HG03442 (cell line): Measurements from ENCODE around the gene TSACC.
"Not testable (repeated sequence)": the region's sequence is repeated elsewhere in the genome, so short reads cannot be mapped to it uniquely, and the experiment has no call there.

Experiments used
- ATAC-seq: cut with Tn5 transposase; IDR thresholded peaks from one replicate; pipeline ENCODE4 v1.9.1; 2021; ENCODE audit warnings: mild to moderate bottlenecking, moderate library complexity; ENCODE audit not compliant: unreplicated experiment

TSACC gene

DNA sequence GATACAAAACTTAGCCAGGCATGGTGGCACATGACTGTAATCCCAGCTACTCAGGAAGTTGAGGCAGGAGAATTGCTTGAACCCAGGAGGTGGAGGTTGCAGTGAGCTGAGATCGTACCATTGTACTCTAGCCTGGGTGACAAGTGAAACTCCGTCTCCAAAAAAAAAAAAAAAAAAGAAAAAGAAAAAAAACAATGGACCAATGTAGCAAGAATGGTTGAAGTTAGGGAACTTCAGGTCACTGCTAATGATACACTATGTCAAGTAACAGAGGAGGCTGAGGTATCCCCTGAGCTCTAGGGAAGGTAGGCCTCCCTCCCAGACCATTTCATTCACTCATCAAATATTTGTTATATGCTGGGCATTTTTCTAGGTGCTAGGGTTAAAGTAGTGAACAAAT is 7.7 kb downstream of the TSACC start:
- not testable (repeated sequence) for ATAC-seq

DNA sequence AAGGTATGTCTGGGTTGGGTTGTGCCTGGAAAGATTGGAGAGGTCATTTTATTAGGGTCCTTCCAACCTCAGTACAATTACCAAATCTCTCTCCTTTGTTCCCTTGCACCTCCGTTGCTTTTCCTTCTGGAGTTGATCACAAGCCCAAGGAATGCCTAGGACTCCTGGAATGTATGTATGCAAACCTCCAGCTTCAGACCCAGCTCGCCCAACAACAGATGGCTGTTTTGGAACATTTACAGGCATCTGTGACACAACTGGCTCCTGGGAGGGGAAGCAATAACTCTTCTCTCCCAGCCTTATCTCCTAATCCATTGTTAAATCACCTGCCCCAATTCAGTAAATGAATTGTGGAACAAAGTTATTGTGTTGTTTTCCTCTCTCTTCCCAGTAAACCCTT is 8.3 kb downstream of the TSACC start:
- ATAC-seq: no peak

DNA sequence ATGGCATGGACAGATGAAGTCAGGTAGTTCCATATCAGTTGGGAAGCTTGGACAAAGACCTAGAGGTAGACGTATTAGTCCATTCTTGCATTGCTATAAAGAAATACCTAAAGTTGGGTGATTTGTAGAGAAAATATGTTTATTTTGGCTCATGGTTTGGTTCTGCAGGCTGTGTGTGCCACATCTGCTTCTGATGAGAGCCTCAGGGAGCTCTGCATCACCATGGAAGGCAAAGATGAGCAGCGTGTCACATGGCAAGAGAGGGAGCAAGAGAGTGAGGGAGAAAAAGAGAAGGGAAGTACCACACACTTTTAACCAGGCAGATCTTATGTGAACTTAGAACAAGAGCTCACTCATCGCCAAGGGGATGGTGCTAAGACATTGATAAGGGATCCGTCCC is 9.0 kb downstream of the TSACC start:
- no peak for ATAC-seq

DNA sequence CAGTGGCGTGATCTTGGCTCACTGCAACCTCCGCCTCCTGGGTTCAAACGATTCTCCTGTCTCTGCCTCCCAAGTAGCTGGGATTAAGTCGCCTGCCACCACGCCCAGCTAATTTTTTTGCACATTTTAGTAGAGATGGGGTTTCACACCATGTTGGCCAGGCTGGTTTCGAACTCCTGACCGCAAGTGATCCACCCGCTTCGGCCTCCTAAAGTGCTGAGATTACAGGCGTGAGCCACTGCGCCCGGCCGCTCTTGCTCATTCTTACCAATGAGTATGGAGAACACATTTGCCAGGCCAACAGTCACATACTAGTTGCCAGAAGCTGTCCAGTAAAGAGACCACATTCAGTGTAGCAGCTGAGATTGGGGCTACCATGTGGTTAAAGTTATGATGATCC is 14.2 kb downstream of the TSACC start:
- ATAC-seq: not testable (repeated sequence)

DNA sequence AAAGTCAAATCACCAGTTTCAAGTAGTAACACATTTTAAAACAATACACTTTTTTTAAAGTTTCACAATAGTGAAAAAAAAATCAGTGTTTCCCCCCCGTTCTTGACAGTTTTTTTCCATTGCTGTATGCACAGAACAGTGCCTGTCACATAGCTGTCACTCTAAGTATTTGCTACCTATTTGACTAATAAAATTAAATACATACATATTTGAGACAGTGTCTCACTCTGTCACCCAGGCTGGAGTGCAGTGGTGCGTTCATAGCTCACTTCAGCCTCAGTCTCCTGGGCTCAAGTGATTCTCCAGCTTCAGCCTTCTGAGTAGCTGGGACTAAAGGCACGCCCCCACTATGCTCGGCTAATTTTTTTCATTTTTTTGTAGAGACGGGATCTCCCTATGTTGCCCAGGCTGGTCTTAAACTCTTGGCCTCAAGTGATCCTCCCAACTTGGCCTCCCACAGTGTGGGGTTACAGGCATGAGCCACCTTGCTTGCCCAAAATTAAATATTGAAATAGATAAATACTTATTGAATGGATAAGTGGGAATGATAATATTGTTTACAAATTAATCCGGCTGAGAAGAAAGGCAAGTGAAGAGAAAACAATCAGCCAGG is 18.0 kb downstream of the TSACC start:
- ATAC-seq: no peak

DNA sequence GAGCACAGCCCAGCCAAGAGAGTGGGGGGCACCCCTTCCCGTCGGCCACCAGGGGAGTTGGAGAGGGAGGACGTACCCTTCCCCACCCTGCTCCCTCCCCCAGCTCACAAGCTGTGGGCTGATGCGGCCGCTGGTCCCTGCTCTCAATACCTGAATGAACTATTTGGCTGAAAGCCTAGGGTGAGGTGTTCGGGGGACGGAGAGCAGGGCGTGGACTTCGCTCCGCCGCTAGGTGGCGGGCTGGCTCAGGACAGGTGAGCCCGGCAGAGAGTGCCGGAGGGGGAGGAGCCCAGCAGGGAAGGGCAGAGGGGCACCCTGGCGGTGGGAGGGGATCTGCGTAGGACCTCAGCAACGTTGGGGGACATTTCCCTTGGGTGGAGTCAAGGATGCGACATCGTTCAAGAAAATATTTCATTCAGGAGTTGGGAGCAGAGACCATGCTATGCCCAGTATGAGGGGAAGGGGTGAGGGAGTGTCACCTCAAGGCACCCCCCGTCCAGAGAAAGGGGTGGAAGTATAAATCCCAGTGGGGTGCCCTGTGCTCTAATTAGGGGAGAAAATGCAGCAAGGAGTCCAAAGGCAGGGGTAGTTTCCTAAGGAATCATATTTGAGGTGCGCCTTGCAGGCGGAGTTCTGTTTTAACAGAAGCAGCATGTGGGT is 18.7 kb downstream of the TSACC start:
- ATAC-seq: no peak

DNA sequence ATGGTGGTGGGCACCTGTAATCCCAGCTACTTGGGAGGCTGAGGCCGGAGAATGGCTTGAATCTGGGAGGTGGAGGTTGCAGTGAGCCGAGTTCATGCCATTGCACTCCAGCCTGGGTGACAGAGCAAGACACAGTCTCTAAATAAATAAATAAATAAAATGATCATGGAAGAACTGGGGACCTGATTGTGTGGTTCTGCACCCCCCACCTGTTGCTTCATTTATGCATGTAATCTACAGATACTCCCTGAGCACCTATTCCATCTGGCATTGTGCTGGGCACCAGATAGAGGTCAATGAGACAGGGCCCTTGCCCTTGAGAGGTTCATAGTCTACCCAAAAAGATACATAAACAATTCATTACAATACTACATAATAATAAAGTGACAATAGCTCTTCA is 19.7 kb downstream of the TSACC start:
- ATAC-seq: no peak

DNA sequence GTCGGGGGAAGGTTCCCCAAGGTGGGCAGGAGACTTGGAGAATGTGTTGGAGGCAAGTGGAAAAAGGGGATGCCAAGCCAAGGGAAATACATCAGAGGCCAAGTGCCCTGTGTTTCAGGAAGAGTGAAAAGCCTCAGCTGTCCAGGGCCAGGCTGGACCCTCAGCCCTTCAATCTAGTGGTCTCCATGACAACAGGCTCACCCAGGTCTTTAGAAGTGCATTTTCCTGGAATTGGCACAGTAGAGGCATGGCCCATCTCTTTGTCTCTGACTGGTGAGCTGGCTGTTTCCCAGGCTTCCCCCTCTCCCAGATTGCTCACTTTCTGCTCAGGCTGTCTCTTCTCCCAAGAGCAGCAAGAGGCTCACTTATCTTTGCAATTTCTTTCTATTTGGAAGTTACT is 20.3 kb downstream of the TSACC start:
- ATAC-seq: no peak

DNA sequence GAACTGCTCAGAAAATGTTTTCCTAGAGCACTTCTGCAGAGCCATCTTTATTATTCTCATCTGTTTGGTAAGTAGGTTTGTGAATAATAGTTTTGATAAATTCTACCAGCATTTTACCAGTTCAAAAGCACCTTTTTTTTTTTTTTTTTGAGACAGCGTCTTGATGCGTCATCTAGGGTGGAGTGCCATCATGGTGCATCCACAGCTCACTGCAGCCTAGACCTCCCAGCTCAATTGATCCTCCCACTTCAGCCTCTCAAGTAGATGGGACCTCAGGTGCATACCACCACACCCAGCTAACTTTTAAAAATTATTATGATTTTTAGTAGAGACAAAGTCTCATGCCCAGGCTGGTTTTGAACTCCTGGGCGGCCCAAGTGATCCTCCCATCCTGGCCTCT is 20.9 kb downstream of the TSACC start:
- no peak for ATAC-seq

DNA sequence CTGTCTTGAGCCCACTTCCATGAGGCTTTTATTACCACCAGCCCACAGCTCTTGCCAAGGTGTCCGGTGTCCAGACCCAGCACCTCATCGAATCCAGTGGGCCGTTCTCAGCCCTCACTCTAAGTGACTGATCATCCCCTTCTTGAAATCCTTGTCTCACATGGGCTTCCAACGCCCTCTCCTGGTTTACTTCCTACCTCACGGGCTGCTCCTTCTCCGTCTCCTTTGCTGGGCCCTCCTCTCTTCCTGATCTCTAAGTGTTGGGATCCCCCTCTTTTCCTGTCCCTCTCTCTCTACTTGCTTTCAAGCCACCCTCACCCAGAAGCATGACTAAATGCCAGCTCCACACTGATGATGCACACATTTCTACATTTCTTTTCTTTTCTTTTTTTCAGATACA is 21.6 kb downstream of the TSACC start:
- ATAC-seq: no peak

DNA sequence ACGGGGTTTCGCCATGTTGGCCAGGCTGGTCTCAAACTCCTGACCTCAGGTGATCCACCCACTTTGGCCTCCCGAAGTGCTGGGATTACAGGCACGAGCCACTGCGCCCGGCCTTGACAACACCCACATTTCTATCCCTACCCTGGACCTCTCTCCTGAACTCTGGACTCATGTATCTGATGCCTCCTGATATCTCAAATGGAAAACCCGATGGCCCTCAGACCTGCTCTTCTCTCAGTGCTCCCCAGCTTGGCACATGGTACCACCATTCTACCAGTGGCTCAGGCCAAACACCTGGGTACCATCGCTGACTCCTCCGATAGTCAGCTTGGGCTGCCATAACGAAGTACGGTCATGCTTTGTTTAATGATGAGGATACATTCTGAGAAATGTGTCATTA is 22.2 kb downstream of the TSACC start:
- no peak for ATAC-seq

DNA sequence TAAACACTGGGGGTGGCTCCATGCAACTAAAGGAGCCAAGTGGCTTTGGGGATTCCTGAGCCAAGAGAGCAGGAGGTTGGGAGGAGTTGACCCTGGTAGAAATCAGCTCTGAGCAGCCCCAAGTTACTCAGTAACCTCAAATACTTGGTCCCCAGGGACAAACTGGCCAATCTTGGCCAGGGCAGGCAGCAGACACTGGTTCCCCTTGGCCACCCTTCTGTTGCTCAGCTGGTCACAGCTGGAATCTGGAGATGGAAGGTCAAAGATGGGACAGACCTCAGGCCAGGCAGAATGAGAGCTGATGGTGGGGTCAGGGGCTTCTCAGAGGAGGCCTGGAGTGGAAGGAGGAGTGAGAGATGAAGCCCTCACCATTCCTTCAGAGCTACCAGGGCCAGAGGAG is 27.4 kb downstream of the TSACC start:
- ATAC-seq: no peak

DNA sequence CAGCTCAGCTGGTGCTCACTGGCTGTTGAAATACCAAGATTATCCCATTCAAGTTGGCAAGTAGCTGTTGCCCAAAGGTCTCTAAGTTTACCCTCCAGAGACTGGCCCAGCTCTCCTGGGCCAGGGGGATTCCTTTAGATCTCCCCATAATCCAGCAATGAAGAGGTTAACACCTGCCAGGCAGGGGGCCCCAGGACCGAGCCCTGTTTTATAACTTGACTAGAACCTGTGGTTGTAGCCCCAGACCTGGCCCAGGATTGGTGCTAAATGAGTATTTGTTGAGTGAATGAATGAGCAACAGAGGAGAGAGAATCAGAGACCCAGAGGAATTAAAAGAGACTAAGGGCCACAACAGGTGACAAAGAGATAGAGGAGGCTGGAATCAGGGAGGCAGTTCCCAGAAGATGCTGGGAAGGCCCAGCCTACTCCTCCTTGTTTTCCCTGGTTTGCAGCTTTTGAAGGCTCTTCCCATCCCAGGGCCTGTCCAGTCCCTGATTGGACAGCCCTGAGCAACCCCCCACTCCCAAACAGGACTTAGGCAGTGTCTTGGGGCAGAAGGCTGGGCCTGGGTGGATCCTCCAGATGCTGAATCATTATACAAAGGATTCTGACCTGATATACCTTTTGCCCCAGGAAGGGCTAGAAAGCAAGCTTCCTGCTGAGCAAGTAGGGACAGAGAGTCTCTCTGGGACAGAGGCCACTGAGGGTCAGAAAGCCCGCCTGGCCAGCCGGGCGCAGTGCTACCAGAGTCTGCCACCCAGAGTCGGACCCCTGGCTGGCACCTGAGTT is 28.2 kb downstream of the TSACC start:
- ATAC-seq: no peak

DNA sequence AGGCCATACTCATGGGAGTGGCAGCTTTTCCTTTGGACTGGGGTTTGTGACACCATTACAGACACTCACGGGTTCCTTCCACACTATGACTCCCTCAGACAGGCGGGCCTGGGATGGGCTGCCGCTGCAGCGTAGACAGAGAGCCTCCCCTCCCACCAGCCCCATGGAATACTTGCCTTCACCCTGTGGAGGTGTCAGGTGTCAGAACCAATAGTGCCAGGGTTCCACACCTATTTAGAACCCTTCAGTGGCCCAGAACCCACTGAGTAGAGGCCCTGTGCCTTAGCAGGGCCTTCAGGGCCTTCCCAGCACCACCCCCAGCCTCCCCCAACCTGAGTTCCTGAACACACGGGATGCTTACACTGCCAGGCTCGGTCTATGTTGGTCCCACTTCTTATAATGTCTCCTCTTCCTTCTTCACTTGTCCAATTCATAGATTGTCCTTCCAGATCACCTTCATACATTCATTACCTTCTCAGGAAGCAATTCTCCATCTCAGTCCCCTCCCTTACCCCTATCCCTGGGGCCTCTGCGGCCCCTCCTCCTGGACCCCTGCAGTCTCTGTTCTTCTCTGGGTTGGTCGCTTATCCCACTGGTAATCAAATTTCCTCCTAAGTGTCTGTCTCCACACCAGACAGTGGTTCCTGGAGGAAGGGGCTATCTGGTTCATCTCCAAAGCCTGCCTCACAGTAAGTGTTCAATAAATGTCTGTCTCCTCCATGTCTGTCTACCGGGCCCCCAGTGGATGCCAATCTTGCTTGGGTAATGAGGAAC is 29.2 kb downstream of the TSACC start:
- no peak for ATAC-seq

DNA sequence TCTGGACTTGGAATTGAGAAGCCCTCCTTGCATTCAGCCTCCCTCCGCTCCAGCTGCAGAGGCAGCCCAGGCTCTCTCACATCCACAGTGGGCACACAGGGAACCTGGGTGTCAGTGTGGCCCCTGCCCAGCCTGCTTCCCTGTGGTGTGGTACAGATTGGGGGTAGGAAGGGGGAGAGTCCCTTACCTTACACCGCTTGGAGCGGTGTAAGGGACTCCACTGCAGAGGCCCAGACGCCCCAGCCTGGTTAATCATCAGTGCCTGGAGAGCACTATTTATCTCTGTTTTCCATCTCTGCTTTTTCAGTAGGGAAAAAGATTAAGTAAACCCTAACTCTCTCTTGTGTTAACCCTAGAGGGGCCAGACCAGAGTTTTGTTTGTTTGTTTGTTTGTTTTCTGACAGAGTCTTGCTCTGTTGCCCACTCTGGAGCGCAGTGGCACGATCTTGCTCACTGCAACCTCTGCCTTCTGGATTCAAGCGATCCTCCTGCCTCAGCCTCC is 29.9 kb downstream of the TSACC start:
- ATAC-seq: no peak

DNA sequence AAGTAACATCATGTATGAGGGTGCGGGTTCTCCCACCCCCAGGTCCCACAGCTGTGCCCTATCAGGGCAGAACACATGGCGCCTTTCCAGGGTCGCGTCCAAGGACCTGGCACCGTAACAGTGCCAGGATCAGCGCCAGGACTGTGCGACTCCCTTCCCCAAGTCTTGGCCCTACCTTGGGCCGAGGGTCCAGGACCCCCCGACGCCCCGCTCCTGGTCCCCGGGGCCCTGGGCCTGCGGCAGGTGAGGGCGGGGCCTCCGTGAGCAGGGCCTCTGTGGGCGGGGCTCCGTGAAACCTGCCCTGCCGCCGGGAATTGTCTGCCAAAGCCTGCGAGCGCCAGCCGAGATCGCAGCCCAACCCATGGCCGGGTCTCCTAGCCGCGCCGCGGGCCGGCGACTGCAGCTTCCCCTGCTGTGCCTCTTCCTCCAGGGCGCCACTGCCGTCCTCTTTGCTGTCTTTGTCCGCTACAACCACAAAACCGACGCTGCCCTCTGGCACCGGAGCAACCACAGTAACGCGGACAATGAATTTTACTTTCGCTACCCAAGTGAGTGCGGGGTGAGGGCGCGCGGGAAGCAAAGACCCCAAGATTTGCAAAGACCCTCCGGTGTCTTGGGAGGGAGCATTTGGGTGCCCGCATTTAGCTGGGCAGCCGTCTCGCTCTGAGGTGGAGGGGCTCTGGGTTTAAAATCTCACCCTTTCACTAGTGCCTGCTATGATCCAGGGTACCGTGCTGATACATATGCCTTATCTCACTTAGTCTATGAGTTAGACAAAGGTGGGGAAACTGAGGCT is 30.8 kb downstream of the TSACC start, which contains the start of gene RHBG:
TSS of gene RHBG (plus strand) at position 323 of the 796 bp plus-strand sequence. CDS start at position 362, 39 bp downstream.
- no peak for ATAC-seq

DNA sequence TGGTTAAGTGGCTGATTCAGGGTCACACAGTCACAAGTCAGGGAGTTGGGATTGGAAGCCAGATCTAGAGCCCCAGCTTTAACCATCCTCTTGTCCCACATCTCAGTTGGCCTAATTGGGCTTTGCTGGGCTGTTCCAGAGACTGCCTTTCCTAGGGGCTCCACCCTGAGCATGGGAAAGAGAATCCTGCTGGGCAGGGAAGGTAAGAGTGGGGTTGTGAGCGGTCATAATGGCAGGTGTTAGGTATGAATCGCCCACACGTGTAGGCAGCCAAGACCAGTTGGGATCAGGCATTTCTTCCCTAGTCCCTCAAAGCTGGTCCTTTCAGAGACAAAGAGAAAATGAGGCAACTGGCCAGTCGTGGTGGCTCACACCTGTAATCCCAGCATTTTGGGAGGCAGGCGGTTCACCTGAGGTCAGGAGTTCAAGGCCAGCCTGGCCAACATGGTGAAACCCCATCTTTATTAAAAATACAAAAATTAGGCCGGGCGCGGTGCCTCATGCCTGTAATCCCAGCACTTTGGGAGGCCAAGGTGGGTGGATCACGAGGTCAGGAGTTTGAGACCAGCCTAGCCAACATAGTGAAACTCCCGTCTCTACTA is 31.5 kb downstream of the TSACC start:
- ATAC-seq: not testable (repeated sequence)

DNA sequence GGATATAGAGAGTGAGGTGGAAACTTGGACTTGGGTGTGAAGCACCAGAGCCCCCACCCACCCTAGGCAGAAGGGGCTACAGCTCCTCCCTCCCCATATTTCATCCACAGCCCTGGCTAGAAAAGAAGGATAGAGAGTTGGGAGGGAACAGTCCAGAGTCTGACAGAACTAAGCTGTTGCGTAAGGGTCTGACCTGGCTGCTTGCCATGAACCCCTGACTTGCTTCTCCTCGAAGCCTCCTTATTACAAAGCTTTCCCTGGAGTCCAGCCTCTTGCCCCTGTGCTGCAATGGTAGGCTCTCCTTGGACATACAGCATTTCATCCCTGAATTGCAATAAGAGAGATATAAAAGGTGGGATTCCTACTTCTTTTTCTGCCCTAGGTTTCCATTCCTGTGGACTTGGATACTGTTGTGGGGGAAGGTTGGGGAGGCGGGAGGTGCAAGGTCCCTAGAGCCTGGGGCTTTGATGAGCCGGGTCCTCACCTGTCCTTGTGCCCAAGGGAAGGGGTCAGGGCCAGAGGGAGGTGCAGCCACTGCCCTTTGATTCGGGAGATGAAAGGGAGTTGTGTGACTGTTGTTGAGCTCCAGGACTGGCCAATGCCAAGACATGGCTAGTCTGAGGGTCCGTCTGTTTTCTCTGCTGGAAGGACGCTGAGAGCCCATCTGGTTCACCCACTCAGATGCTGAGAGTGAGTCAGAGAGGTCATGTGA is 33.4 kb downstream of the TSACC start:
- ATAC-seq: no peak

DNA sequence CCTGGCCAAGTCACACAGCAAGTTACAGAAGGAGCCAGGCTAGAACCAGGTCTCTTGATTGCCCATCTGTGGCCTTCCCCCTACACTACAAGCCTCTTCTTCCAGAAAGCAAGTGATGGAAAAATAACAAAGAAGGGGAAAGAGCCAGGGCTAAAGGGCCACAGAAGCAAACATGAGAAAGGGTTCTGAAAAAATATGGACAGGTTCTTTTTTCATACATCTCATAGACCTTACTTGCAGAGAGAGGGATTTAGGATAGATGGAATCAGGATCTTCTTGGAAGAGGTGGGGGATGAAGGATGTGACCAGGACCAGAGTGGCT is 33.9 kb downstream of the TSACC start:
- no peak for ATAC-seq
